Activated T-helper 1 cell treated with anti-CD3 and anti-CD28 coated beads, Interleukin-12 subunit alpha, Interleukin-12 subunit beta, Interleukin-2, Interleukin-4 antibody, amounts not matched to agents 30 ng/mL and 10 ng/mL and 1 ng/mL, durations not matched to agents 14 hours and 24 hours and 36 hours (primary cell): ENCODE data around the gene SLC36A3. TPM values are rescaled to one million over a fixed set of nuclear protein-coding genes. Genes with fewer than 3 reads are reported as not detected.

Experiments
- total RNA-seq: library from RNA; stranded (reverse); gene quantifications from 2 replicates; pipeline ENCODE4 v1.2.3, GENCODE V29; 2022

SLC36A3 gene
- total RNA-seq, 1 donor from 2014 or later: not detected

Other genes starting within 250 kb of the SLC36A3 start
- gene TNIP1, start 222.7 kb downstream of the SLC36A3 start, total RNA-seq: 287 and 304 TPM in 2 replicates
- gene ANXA6, start 146.0 kb downstream of the SLC36A3 start, total RNA-seq: 286 and 301 TPM in 2 replicates
- 24.3 and 25.4 TPM in 2 replicates for gene CCDC69, start 79.7 kb downstream of the SLC36A3 start, total RNA-seq
- 16.9 and 21.1 TPM in 2 replicates for gene GM2A, start 50.6 kb downstream of the SLC36A3 start, total RNA-seq
- gene SLC36A2, start 43.8 kb upstream of the SLC36A3 start, total RNA-seq: not detected in 2 replicates
- gene SLC36A1, start 143.8 kb upstream of the SLC36A3 start, total RNA-seq: 5.8 and 7.9 TPM in 2 replicates